SK-N-SH treated with all-trans-retinoic acid at 6 μM for 48 hours (cell line): ENCODE data around the gene ZNF778.

Source experiments
- ARNTL ChIP-seq: fragments of 450-650 bp; formaldehyde crosslinking; IDR thresholded peaks from 2 replicates; pipeline ENCODE4 v1.5.0; 2020; ENCODE audit warnings: low read depth, mild to moderate bottlenecking, moderate library complexity, borderline replicate concordance
- CSRNP3 ChIP-seq: fragments of 250-450 bp; sonication (Bioruptor Pico); IDR thresholded peaks from 2 replicates; pipeline ENCODE4 v1.5.1; 2021; ENCODE audit warnings: mild to moderate bottlenecking, moderate library complexity
- ISL1 ChIP-seq: fragments of 250-450 bp; sonication (Bioruptor Pico); IDR thresholded peaks from 2 replicates; pipeline ENCODE4 v2.1.2; 2022; ENCODE audit warnings: mild to moderate bottlenecking, moderate library complexity
- SNAI2 ChIP-seq: fragments of 250-450 bp; sonication (Bioruptor Pico); IDR thresholded peaks from 2 replicates; pipeline ENCODE4 v1.5.0; 2020; ENCODE audit warnings: mild to moderate bottlenecking, moderate library complexity
- ZC3H10 ChIP-seq: fragments of 250-450 bp; sonication (Bioruptor Pico); IDR thresholded peaks from 2 replicates; pipeline ENCODE4 v1.5.1; 2021; ENCODE audit warnings: mild to moderate bottlenecking, moderate library complexity
- ZFP3 ChIP-seq: fragments of 250-450 bp; sonication (Bioruptor Pico); IDR thresholded peaks from 2 replicates; pipeline ENCODE4 v1.5.0; 2020; ENCODE audit warnings: mild to moderate bottlenecking, moderate library complexity
- ZNF70 ChIP-seq: fragments of 450-650 bp; formaldehyde crosslinking; IDR thresholded peaks from 2 replicates; pipeline ENCODE4 v1.5.0; 2020; ENCODE audit warnings: mild to moderate bottlenecking, moderate library complexity
- TF ChIP-seq, protein P1 (sequence below): fragments of 250-450 bp; sonication (Bioruptor Pico); IDR thresholded peaks from 2 replicates; pipeline ENCODE4 v1.8.0; 2020; ENCODE audit warnings: mild to moderate bottlenecking, moderate library complexity, borderline replicate concordance

- TF ChIP-seq ISL1 (CRISPR knock-in tag) (no peak), CSRNP3 (CRISPR knock-in tag) (no peak), SNAI2 (no peak), ZC3H10 (CRISPR knock-in tag) (no peak), ARNTL (CRISPR knock-in tag) (no peak), ZNF70 (CRISPR knock-in tag) (no peak), ZFP3 (CRISPR knock-in tag) (no peak)
- TF ChIP-seq, protein P1, sequence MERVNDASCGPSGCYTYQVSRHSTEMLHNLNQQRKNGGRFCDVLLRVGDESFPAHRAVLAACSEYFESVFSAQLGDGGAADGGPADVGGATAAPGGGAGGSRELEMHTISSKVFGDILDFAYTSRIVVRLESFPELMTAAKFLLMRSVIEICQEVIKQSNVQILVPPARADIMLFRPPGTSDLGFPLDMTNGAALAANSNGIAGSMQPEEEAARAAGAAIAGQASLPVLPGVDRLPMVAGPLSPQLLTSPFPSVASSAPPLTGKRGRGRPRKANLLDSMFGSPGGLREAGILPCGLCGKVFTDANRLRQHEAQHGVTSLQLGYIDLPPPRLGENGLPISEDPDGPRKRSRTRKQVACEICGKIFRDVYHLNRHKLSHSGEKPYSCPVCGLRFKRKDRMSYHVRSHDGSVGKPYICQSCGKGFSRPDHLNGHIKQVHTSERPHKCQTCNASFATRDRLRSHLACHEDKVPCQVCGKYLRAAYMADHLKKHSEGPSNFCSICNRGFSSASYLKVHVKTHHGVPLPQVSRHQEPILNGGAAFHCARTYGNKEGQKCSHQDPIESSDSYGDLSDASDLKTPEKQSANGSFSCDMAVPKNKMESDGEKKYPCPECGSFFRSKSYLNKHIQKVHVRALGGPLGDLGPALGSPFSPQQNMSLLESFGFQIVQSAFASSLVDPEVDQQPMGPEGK (CRISPR knock-in tag) = no peak
These were observed 14.6 kb downstream of the ZNF778 start for GRCh38 chr16:89232107-89232506.
